ENCODE data around the gene CIDEC. TPM values are rescaled to one million over a fixed set of nuclear protein-coding genes. Genes with fewer than 3 reads are reported as not detected.

CIDEC gene
- total RNA-seq, 1 donor from 2014 or later: not detected

Other genes with a start within 250 kb of the CIDEC start
- gene MTMR14, start 230.7 kb downstream of the CIDEC start, total RNA-seq: 21.2 and 23.6 TPM in 2 replicates
- gene CPNE9, start 176.4 kb downstream of the CIDEC start, total RNA-seq: not detected in 2 replicates
- gene BRPF1, start 148.5 kb downstream of the CIDEC start, total RNA-seq: 12.7 and 13.4 TPM in 2 replicates
- gene OGG1, start 130.3 kb downstream of the CIDEC start, total RNA-seq: 18.6 and 31.1 TPM in 2 replicates
- gene CAMK1, start 110.3 kb downstream of the CIDEC start, total RNA-seq: 7.2 TPM in 2 replicates
- 108 and 110 TPM in 2 replicates for gene TADA3, start 87.8 kb downstream of the CIDEC start, total RNA-seq
- gene ARPC4, start 87.2 kb downstream of the CIDEC start, total RNA-seq: 172 and 208 TPM in 2 replicates
- gene TTLL3, start 70.0 kb downstream of the CIDEC start, total RNA-seq: 12.2 and 17.2 TPM in 2 replicates
- 34.9 and 43.4 TPM in 2 replicates for gene RPUSD3, start 36.2 kb downstream of the CIDEC start, total RNA-seq
- 41.4 and 50.5 TPM in 2 replicates for gene JAGN1, start 10.4 kb upstream of the CIDEC start, total RNA-seq
- gene IL17RE, start 22.6 kb upstream of the CIDEC start, total RNA-seq: 0.40 and 0.68 TPM in 2 replicates
- 24.4 and 33.9 TPM in 2 replicates for gene IL17RC, start 36.8 kb upstream of the CIDEC start, total RNA-seq
- gene CRELD1, start 53.6 kb upstream of the CIDEC start, total RNA-seq: 90.8 and 135 TPM in 2 replicates
- gene PRRT3, start 72.2 kb upstream of the CIDEC start, total RNA-seq: 1.1 and 1.3 TPM in 2 replicates
- gene EMC3, start 106.6 kb upstream of the CIDEC start, total RNA-seq: 66.2 and 96.0 TPM in 2 replicates
- gene FANCD2, start 146.2 kb upstream of the CIDEC start, total RNA-seq: 0.51 and 1.6 TPM in 2 replicates
- gene FANCD2OS, start 228.0 kb upstream of the CIDEC start, total RNA-seq: not detected in 2 replicates
- gene BRK1, start 235.4 kb upstream of the CIDEC start, total RNA-seq: 71.3 and 114 TPM in 2 replicates